H1 (cell line): ENCODE measurements around the gene ZNF70. TPM values are rescaled to one million over a fixed set of nuclear protein-coding genes. Genes with fewer than 3 reads are reported as not detected.

Source experiments
- CTCF ChIA-PET: fragments of 300-600 bp; sonication (Branson Sonifier 250); formaldehyde crosslinking; loops from one replicate; lab custom pipeline; 2021; ENCODE audit not compliant: partially characterized antibody; lab: Charles Lee
- POLR2A ChIA-PET: fragments of 300-600 bp; sonication (Branson Sonifier 250); formaldehyde crosslinking; loops from one replicate; lab custom pipeline; 2021; ENCODE audit warnings: inconsistent platforms; ENCODE audit not compliant: partially characterized antibody; lab: Charles Lee
- DNase-seq, 2 experiments: peaks; one replicate each; pipeline versions ENCODE4 v3.0.0 to v3.0.0-alpha.2; 2010 to 2022; ENCODE audit warnings: low spot score in 2 of 2, low read depth in 1 of 2, mixed read lengths in 1 of 2
- FAIRE-seq: peaks from 2 replicates; lab custom pipeline; 2011; peaks lifted over from hg19 to GRCh38; lab: Jason Lieb, UNC
- H2AFZ ChIP-seq: 2 replicates; pipeline ENCODE4 v1.8.1; 2012; ENCODE audit warnings: low read length, inconsistent platforms
- H2AK5ac ChIP-seq: 2 replicates; pipeline ENCODE4 v1.6.1; 2013; ENCODE audit warnings: low read depth, low read length
- H2BK120ac ChIP-seq: replicated peaks from 2 replicates; pipeline ENCODE3; 2013; ENCODE audit warnings: low read depth, low read length, inconsistent platforms
- H2BK12ac ChIP-seq: 2 replicates; pipeline ENCODE4 v1.6.1; 2013; ENCODE audit warnings: low read depth, low read length
- H2BK15ac ChIP-seq: 2 replicates; pipeline ENCODE4 v1.6.1; 2013; ENCODE audit warnings: low read length
- H2BK20ac ChIP-seq: 2 replicates; pipeline ENCODE4 v1.6.1; 2013; ENCODE audit warnings: low read length
- H2BK5ac ChIP-seq: 2 replicates; pipeline ENCODE4 v1.6.1; 2013; ENCODE audit warnings: low read depth, low read length
- H3K14ac ChIP-seq: 2 replicates; pipeline ENCODE4 v1.6.1; 2013; ENCODE audit warnings: inconsistent platforms; ENCODE audit not compliant: insufficient read length
- H3K18ac ChIP-seq: 2 replicates; pipeline ENCODE4 v1.6.1; 2013; ENCODE audit warnings: low read length; ENCODE audit errors: extremely low read depth
- H3K23ac ChIP-seq: 2 replicates; pipeline ENCODE4 v1.6.1; 2013; ENCODE audit warnings: inconsistent platforms; ENCODE audit not compliant: insufficient read length
- H3K23me2 ChIP-seq: 2 replicates; pipeline ENCODE4 v1.6.1; 2013; ENCODE audit warnings: low read depth, low read length
- H3K27ac ChIP-seq: 2 replicates; pipeline ENCODE4 v1.6.1; 2011; ENCODE audit warnings: low read depth, low read length, inconsistent platforms
- H3K27me3 ChIP-seq, 4 experiments: replicated peaks in 1 of 4; 1 replicate in 1 of 4; 2 replicates in 3 of 4; pipeline versions ENCODE4 v1.6.1 to v1.8.1; 2011 to 2013; ENCODE audit warnings: low read length in 3 of 4, mild to moderate bottlenecking in 3 of 4, inconsistent platforms in 2 of 4, mixed read lengths in 2 of 4, moderate library complexity in 1 of 4; ENCODE audit not compliant: control insufficient read depth in 3 of 4, insufficient read depth in 3 of 4; ENCODE audit errors: extremely low read depth in 1 of 4
- H3K36me3 ChIP-seq, 4 experiments: 2 replicates each; pipeline versions ENCODE4 v1.6.1 to v1.8.1; 2011 to 2013; ENCODE audit warnings: mild to moderate bottlenecking in 4 of 4, low read length in 3 of 4, moderate library complexity in 2 of 4, control low read depth in 1 of 4, inconsistent platforms in 1 of 4; ENCODE audit not compliant: insufficient read depth in 4 of 4, control insufficient read depth in 2 of 4
- H3K4ac ChIP-seq: replicated peaks from 2 replicates; pipeline ENCODE3; 2013; ENCODE audit warnings: low read length, low read depth, mixed read lengths, inconsistent platforms; ENCODE audit not compliant: insufficient read length
- H3K4me1 ChIP-seq, 4 experiments: replicated peaks in 1 of 4; 1 replicate in 1 of 4; 2 replicates in 3 of 4; pipeline versions ENCODE4 v1.6.1 to v1.8.1; 2011 to 2013; ENCODE audit warnings: low read length in 3 of 4, inconsistent platforms in 2 of 4, mixed read lengths in 1 of 4; ENCODE audit not compliant: insufficient read depth in 4 of 4, control insufficient read depth in 3 of 4
- H3K4me2 ChIP-seq, 2 experiments: 2 replicates each; pipeline versions ENCODE4 v1.6.1 to v1.8.1; 2011 to 2013; ENCODE audit warnings: low read depth in 2 of 2, low read length in 2 of 2, control low read depth in 1 of 2, inconsistent platforms in 1 of 2, mild to moderate bottlenecking in 1 of 2; ENCODE audit not compliant: insufficient read depth in 1 of 2
- H3K4me3 ChIP-seq, 4 experiments: fragments of 200-600, 300-600 bp in 1 of 4; sonication (generic), shearing (Covaris generic), sonication (Bioruptor Twin) in 1 of 4; 2 replicates each; pipeline versions ENCODE4 v1.5.1 to v1.8.1; 2011 to 2016; ENCODE audit warnings: low read length in 4 of 4, low read depth in 3 of 4, control low read depth in 2 of 4, inconsistent platforms in 2 of 4, mild to moderate bottlenecking in 2 of 4, mixed read lengths in 1 of 4, moderate library complexity in 1 of 4; ENCODE audit not compliant: insufficient read depth in 2 of 4; ENCODE audit errors: extremely low read depth in 1 of 4
- H3K56ac ChIP-seq: replicated peaks from 2 replicates; pipeline ENCODE3; 2013; ENCODE audit warnings: low read depth, mild to moderate bottlenecking, mixed read lengths, low read length, inconsistent platforms; ENCODE audit not compliant: insufficient read length
- H3K79me1 ChIP-seq: 2 replicates; pipeline ENCODE4 v1.6.1; 2013; ENCODE audit warnings: low read depth, low read length, control low read depth
- H3K79me2 ChIP-seq, 2 experiments: 2 replicates each; pipeline versions ENCODE4 v1.6.1 to v1.8.1; 2012 to 2013; ENCODE audit warnings: low read length in 2 of 2, mild to moderate bottlenecking in 2 of 2, inconsistent platforms in 1 of 2; ENCODE audit not compliant: insufficient read depth in 2 of 2, control insufficient read depth in 1 of 2
- H3K9ac ChIP-seq, 4 experiments: replicated peaks in 1 of 4; 1 replicate in 1 of 4; 2 replicates in 3 of 4; pipeline versions ENCODE4 v1.6.1 to v1.8.1; 2011 to 2013; ENCODE audit warnings: low read depth in 3 of 4, low read length in 3 of 4, control low read depth in 2 of 4, mild to moderate bottlenecking in 2 of 4, moderate library complexity in 2 of 4, inconsistent platforms in 1 of 4; ENCODE audit errors: extremely low read depth in 1 of 4
- H3K9me3 ChIP-seq, 2 experiments: 2 replicates each; pipeline versions ENCODE4 v1.6.1 to v1.8.1; 2012 to 2013; ENCODE audit warnings: mild to moderate bottlenecking in 2 of 2, moderate library complexity in 2 of 2, control low read depth in 1 of 2, inconsistent platforms in 1 of 2, low read depth in 1 of 2, low read length in 1 of 2, mixed read lengths in 1 of 2; ENCODE audit not compliant: insufficient read depth in 2 of 2
- H4K20me1 ChIP-seq, 2 experiments: replicated peaks in 1 of 2; 2 replicates each; pipeline versions ENCODE3 to v1.8.1; 2011 to 2013; ENCODE audit warnings: inconsistent platforms in 2 of 2, low read length in 2 of 2, mild to moderate bottlenecking in 1 of 2; ENCODE audit not compliant: insufficient read depth in 2 of 2, control insufficient read depth in 1 of 2
- H4K5ac ChIP-seq: 2 replicates; pipeline ENCODE4 v1.6.1; 2013; ENCODE audit warnings: low read length, low read depth, mixed read lengths, inconsistent platforms; ENCODE audit not compliant: insufficient read length
- H4K8ac ChIP-seq: 2 replicates; pipeline ENCODE4 v1.8.0; 2013; ENCODE audit warnings: mild to moderate bottlenecking, moderate library complexity, low read length, inconsistent platforms; ENCODE audit not compliant: insufficient read depth; ENCODE audit errors: extremely low read depth
- H4K91ac ChIP-seq: replicated peaks from 2 replicates; pipeline ENCODE3; 2013; ENCODE audit warnings: low read length, mixed read lengths, inconsistent platforms; ENCODE audit not compliant: insufficient read length
- RBBP5 ChIP-seq: IDR thresholded peaks from 2 replicates; pipeline ENCODE4 v1.7.1; 2012; ENCODE audit warnings: low read depth, mild to moderate bottlenecking, inconsistent platforms, low read length, moderate library complexity, borderline replicate concordance
- SP4 ChIP-seq: IDR thresholded peaks from 2 replicates; pipeline ENCODE4 v1.6.1; 2012; ENCODE audit warnings: low read length, inconsistent platforms
- WGBS, 2 experiments: shearing (Covaris generic) in 1 of 2; methylation state at CpG; one replicate each; pipeline versions ENCODE4 v1.1.6 to v1.1.7; 2013 to 2015; ENCODE audit warnings: low lambda C conversion rate in 2 of 2, mixed read lengths in 2 of 2, inconsistent platforms in 1 of 2, low coverage in 1 of 2, missing lambda C conversion rate in 1 of 2; ENCODE audit not compliant: insufficient replicate concordance in 2 of 2, insufficient coverage in 1 of 2, insufficient read length in 1 of 2; ENCODE audit errors: extremely low coverage in 1 of 2, missing lambda C conversion rate in 1 of 2; 5-methylcytosine and 5-hydroxymethylcytosine counted together
- polyA plus RNA-seq, 7 experiments: library from polyadenylated mRNA; depleted of rRNA in 3 of 7; stranded (reverse) in 5 of 7; unstranded in 2 of 7; fragments of >200 nt in 5 of 7; fragments of 200-250 nt in 2 of 7; gene quantifications; 1 replicate in 5 of 7; 2 replicates in 1 of 7; 4 replicates in 1 of 7; pipeline versions ENCODE4 v1.2.1 to v1.2.3, GENCODE V29; 2011 to 2013; ENCODE audit warnings: missing spikeins in 2 of 7, mixed read lengths in 2 of 7
- total RNA-seq: library from RNA; stranded (reverse); fragmentation: NEBNext Ultra II Directional; extraction: Animal tissue kit (Norgen Biotek cat#: 25700); gene quantifications from 2 replicates; pipeline ENCODE4 v1.2.1, GENCODE V29; 2021
- TF ChIP-seq, protein P1 (sequence below): IDR thresholded peaks from 2 replicates; pipeline ENCODE4 v1.6.1; 2012; ENCODE audit warnings: inconsistent platforms

The ZNF70 gene
- total and polyA plus RNA-seq, 2 of the 8 experiments (the other 6 are each of a cell fraction or from before 2014, with no cell fraction given), result 1.1 to 2.6 TPM

DNA sequence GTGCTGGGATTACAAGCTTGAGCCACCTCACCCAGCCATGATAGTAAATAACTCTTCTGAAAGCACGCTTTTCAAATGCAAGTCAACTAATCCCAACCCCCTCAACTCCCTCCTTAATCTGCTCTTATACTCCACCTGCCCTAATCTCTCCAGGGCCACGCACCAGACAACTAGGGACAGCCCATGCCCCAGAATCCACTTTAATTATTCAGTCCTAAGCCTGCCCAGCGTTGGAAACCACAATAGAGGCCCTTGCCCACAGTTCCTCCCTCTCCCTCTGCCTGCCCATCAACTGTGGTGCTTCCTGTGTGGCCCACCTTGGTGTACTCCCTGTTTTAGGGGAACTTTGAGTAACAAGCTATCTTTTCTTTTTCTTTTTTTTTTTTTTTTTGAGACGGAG is 6.0 kb upstream of the ZNF70 start:
- H3K79me2 ChIP-seq, result no peaks in the 10 kb centered on the region
- no peak overlapping the region for H4K5ac ChIP-seq
- H3K27ac ChIP-seq, result no peak overlapping the region
- no peaks in the 10 kb centered on the region for H4K20me1 ChIP-seq
- H2BK15ac ChIP-seq, result 0 out of 2 replicates have a peak overlapping the region, but pooled peaks have one; percentile 61
- H2AFZ ChIP-seq, result no peak overlapping the region
- no peaks in the 10 kb centered on the region for H3K79me1 ChIP-seq
- H2BK5ac ChIP-seq, result no peak overlapping the region
- POLR2A ChIA-PET, result interaction anchor here (1.8 to 5.3 kb wide), 3 partner anchors 10 to 101 kb away, joined by 5 to 22 read pairs (median 5); partner anchors contain the start of genes CHCHD10 and SLC2A11
- no peak overlapping the region for H3K4me3 ChIP-seq
- DNase-seq (no peak), FAIRE-seq (no peak)
- H3K4ac ChIP-seq, result no peak overlapping the region
- H2BK20ac ChIP-seq, result no peak overlapping the region
- H2BK12ac ChIP-seq, result no peak overlapping the region
- H3K36me3 ChIP-seq, result no peaks in the 10 kb centered on the region
- no peak overlapping the region for H3K9ac ChIP-seq
- H3K14ac ChIP-seq, result no peak overlapping the region
- H3K23me2 ChIP-seq, result 0 out of 2 replicates have a peak, but pooled peaks cover 2% of the 10 kb centered on the region
- H3K56ac ChIP-seq, result no peak overlapping the region
- H2AK5ac ChIP-seq, result no peak overlapping the region
- H4K8ac ChIP-seq, result no peak overlapping the region
- no peak overlapping the region for H3K23ac ChIP-seq
- no peak overlapping the region for H4K91ac ChIP-seq
- H3K9me3 ChIP-seq, result no peaks in the 10 kb centered on the region
- CTCF ChIA-PET, result interaction anchor here (0.8 kb wide), 1 partner anchor 20 kb away, joined by 3 read pairs; no protein-coding TSS in a partner anchor
- H3K27me3 ChIP-seq, result no peaks in the 10 kb centered on the region
- H3K4me2 ChIP-seq, result peak overlapping the region in 1 of 2 experiments; percentile 28; a peak in 1 of 4 replicates
- H3K4me1 ChIP-seq, result peaks cover 0 to 6% (median 0%) of the 10 kb centered on the region in 4 experiments; a peak in 3 of 7 replicates
- WGBS, 2 experiments, result 70% methylated on average over 3 of the region's 4 CpGs; no CpG with 5 or more reads in 1 of the 2 experiments
- TF ChIP-seq RBBP5, result no peak
- no peak for TF ChIP-seq SP4
- TF ChIP-seq, protein P1, sequence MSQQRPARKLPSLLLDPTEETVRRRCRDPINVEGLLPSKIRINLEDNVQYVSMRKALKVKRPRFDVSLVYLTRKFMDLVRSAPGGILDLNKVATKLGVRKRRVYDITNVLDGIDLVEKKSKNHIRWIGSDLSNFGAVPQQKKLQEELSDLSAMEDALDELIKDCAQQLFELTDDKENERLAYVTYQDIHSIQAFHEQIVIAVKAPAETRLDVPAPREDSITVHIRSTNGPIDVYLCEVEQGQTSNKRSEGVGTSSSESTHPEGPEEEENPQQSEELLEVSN, result 0 out of 2 replicates have a peak, but pooled peaks have one; percentile 16
- no peak overlapping the region for H3K18ac ChIP-seq
- no peak overlapping the region for H2BK120ac ChIP-seq
